Measurements from ENCODE around the gene ASB11.

ASB11 gene

DNA sequence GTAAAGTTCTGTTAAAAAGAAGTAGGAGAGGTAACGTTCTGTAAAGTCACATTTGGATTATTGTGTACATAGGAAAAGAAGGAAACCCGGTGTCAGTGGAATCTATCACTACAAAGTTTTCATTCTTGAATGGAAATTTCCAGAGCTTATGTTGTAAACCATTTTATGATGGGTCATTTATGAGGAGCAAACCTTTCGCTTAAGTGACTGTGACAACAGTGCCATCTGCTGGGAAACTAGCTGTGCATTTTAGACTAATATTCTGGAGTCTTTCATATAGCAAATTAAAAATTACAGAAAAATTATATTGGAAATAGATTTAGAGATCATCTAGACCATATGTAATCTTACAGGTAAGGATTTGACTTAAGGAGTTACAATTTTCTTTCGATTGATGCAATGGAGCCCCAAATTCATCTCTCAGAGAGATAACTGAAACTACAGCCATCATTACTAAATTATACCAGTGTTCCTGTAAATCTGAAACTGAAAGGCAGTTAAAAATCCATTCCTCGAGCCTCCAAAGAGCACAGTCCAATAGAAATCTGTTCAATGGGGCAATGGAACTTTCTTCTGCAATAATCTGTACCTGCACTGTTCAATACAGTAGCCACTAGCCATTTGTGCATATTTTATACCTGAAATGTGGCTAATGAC is 72.4 kb downstream of the ASB11 start:
- peak; percentile 42 for DNase-seq
- in situ Hi-C loops (cut with HindIII; ENCODE audit: low pct_ligation_motif_present, low pct_unique_long_range_greater_than_20kb, low sequenced_read_pairs), result no loop called here

DNA sequence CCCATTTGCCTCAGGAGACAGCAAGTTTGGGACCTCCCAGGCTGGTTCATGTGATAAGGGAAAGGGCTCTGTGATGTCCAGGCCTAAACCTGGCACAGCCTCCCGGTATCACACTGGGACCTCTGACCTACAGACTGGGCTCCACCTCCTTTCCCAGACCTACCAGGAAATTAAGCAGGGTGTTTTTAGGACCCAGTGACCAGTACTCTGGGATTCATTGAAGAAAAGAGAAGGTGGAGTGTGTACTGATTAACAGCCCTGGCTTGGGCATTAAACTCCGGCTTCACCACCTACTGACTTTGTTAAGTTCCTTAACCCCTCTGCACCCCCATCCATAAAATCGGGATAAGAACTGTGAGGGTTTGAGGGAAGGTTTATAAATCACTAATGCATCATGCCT is 74.1 kb downstream of the ASB11 start:
- in situ Hi-C loops (cut with HindIII; ENCODE audit: low pct_ligation_motif_present, low pct_unique_long_range_greater_than_20kb, low sequenced_read_pairs), result no loop called here
- no peak for DNase-seq

- DNase-seq, result no peak
- in situ Hi-C loops (cut with HindIII; ENCODE audit: low pct_ligation_motif_present, low pct_unique_long_range_greater_than_20kb, low sequenced_read_pairs), result no loop called here
These were observed 75.0 kb downstream of the ASB11 start for GRCh38 chrX:15240414-15240813.

- in situ Hi-C loops (cut with HindIII; ENCODE audit: low pct_ligation_motif_present, low pct_unique_long_range_greater_than_20kb, low sequenced_read_pairs), result no loop called here
- DNase-seq, result no peak
These were observed 79.3 kb downstream of the ASB11 start for GRCh38 chrX:15236146-15236545.

- DNase-seq, result no peak
- in situ Hi-C loops (cut with HindIII; ENCODE audit: low pct_ligation_motif_present, low pct_unique_long_range_greater_than_20kb, low sequenced_read_pairs), result no loop called here
These were observed 80.4 kb downstream of the ASB11 start for GRCh38 chrX:15235001-15235400.

DNA sequence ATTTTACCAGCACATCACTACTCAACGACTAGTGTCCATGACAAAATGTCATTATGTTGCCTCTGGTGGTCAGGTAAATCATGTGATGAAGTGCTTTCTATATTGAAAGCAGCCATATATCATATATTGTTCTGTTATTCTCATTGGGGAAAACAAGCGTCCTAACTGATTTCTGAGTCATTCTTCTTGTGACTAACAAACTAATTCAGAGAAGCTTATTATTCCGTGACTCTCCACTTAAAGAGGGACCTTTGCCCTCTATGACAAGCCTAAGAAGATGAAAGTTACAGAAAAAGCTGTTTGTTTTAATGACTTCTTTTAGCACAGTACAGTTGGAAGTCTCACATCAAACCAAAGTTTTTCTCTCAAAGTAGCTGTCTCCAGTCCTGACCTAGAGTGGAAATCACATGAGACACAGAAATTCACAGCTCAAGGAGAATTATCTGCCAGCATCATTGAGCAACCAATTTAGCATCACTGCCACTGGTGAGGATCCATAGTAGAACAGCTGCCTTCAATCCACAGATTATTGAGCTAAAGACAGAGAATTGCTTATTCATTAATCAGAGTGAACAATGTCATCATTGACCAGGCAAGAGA is 81.9 kb downstream of the ASB11 start:
- no peak for DNase-seq
- in situ Hi-C loops (cut with HindIII; ENCODE audit: low pct_ligation_motif_present, low pct_unique_long_range_greater_than_20kb, low sequenced_read_pairs), result no loop called here

Data from ACHN (cell line).